Measurements from ENCODE around the gene SPRR2G.

DNA sequence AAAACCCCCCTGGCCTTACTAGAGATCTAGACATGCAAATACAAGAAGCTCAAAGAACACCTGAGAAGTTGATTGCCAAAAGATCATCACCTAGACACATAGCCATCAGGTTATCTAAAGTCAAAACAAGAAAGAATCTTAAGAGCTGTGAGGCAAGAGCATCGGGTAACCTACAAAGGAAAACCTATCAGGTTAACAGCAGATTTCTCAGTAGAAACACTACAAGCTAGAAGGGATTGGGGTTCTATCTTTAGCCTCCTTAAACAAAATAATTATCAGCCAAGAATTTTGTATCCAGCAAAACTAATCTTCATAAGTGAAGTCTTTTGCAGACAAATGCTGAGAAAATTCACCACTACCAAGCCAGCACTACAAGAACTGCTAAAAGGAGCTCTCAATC is 25.2 kb downstream of the SPRR2G start:
- no peak for TF ChIP-seq SREBF2 (IDR thresholded peaks at IDR 0.05)
- TF ChIP-seq, protein P1, sequence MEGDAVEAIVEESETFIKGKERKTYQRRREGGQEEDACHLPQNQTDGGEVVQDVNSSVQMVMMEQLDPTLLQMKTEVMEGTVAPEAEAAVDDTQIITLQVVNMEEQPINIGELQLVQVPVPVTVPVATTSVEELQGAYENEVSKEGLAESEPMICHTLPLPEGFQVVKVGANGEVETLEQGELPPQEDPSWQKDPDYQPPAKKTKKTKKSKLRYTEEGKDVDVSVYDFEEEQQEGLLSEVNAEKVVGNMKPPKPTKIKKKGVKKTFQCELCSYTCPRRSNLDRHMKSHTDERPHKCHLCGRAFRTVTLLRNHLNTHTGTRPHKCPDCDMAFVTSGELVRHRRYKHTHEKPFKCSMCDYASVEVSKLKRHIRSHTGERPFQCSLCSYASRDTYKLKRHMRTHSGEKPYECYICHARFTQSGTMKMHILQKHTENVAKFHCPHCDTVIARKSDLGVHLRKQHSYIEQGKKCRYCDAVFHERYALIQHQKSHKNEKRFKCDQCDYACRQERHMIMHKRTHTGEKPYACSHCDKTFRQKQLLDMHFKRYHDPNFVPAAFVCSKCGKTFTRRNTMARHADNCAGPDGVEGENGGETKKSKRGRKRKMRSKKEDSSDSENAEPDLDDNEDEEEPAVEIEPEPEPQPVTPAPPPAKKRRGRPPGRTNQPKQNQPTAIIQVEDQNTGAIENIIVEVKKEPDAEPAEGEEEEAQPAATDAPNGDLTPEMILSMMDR (IDR thresholded peaks at IDR 0.05) = no peak

Measured in A549 (cell line).